Dendritic cell treated with granulocyte-macrophage colony-stimulating factor and Interleukin-4, amounts not matched to agents 40 ng/mL and 50 ng/mL, for 4 days (primary cell): ENCODE data around the gene MSGN1.

Experiments used
- H3K27ac Mint-ChIP-seq: one replicate; pipeline ENCODE4 v1.8.0; 2022; ENCODE audit warnings: mild to moderate bottlenecking, mixed read lengths
- H3K27me3 Mint-ChIP-seq: one replicate; pipeline ENCODE4 v1.8.0; 2022; ENCODE audit warnings: mild to moderate bottlenecking, mixed read lengths
- H3K36me3 Mint-ChIP-seq: one replicate; pipeline ENCODE4 v1.8.0; 2022; ENCODE audit warnings: low read depth, mixed read lengths
- H3K4me1 Mint-ChIP-seq: one replicate; pipeline ENCODE4 v1.8.0; 2022; ENCODE audit warnings: low read depth, mixed read lengths
- H3K4me3 Mint-ChIP-seq: one replicate; pipeline ENCODE4 v1.8.0; 2022; ENCODE audit warnings: mild to moderate bottlenecking, moderate library complexity, mixed read lengths
- H3K9me3 Mint-ChIP-seq: one replicate; pipeline ENCODE4 v1.8.0; 2022; ENCODE audit warnings: mixed read lengths
- intact Hi-C: fragments of 100-400 bp; cut with micrococcal nuclease; formaldehyde crosslinking; loops from one replicate; pipeline ENCODE4 v1.15.0; 2022

Gene MSGN1

DNA sequence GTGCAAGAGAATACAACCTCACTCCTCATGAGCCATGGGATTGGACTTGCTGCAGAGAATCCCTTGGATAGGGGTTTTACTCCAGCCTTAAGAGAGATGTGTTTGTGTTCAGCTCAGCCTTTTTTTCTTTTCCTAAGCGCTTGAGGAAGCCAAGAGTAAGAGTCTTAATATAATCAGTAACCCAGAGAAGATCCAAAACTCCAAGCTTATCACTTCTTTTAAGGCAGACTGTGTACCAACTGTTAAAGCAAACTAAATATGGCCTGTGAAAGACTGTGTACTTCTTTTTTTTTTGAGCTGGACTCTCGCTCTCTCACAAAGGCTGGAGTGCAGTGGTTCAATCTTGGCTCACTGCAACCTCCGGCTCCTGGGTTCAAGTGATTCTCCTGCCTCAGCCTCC is 30.4 kb downstream of the MSGN1 start:
- Mint-ChIP-seq H3K4me3 (no peak overlapping the region), H3K27ac (no peak overlapping the region), H3K4me1 (no peaks in the 10 kb centered on the region), H3K9me3 (no peaks in the 10 kb centered on the region), H3K27me3 (no peaks in the 10 kb centered on the region), H3K36me3 (no peaks in the 10 kb centered on the region)
- intact Hi-C loops = no loop called here

- Mint-ChIP-seq H3K36me3 (no peaks in the 10 kb centered on the region), H3K27me3 (no peaks in the 10 kb centered on the region), H3K4me3 (no peak overlapping the region), H3K9me3 (no peaks in the 10 kb centered on the region), H3K27ac (no peak overlapping the region), H3K4me1 (no peaks in the 10 kb centered on the region)
- intact Hi-C loops = no loop called here
Measured at GRCh38 chr2:17847236-17847635, 31.0 kb downstream of the MSGN1 start.

DNA sequence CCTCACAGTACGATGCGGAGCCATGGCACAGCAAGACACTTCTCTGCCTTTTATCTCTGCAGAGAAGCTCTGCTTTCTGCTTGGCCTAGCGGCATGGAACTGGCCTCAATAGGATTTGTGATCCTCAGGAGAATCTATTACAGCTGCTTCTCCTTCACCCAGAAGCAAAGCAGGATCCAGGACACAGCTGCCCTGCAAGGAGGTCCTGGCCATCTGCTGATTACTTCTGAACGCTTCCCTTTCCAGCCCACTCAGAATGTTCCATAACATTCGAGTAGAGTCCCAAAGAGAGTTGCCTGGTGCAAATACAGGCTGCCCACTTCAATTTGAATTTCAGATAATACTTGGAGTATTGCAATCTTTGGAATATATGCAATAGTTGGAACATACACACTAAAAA is 33.0 kb downstream of the MSGN1 start:
- H3K27me3 Mint-ChIP-seq = peaks cover 6% of the 10 kb centered on the region
- no peaks in the 10 kb centered on the region for H3K36me3 Mint-ChIP-seq
- no peak overlapping the region for H3K4me3 Mint-ChIP-seq
- no peaks in the 10 kb centered on the region for H3K9me3 Mint-ChIP-seq
- intact Hi-C loops = no loop called here
- H3K27ac Mint-ChIP-seq = no peak overlapping the region
- H3K4me1 Mint-ChIP-seq = no peaks in the 10 kb centered on the region

GRCh38 chr2:17850151-17850550 is 33.9 kb downstream of the MSGN1 start:
- peaks cover 7% of the 10 kb centered on the region for H3K27me3 Mint-ChIP-seq
- no peaks in the 10 kb centered on the region for H3K9me3 Mint-ChIP-seq
- H3K36me3 Mint-ChIP-seq = no peaks in the 10 kb centered on the region
- H3K4me1 Mint-ChIP-seq = no peaks in the 10 kb centered on the region
- intact Hi-C loops = no loop called here
- H3K27ac Mint-ChIP-seq = no peak overlapping the region
- H3K4me3 Mint-ChIP-seq = no peak overlapping the region

- intact Hi-C loops = loop anchor here (1.0 kb wide), 2 partner anchors 326 to 526 kb away; no protein-coding TSS in a partner anchor
- Mint-ChIP-seq H3K27me3 (peaks cover 12% of the 10 kb centered on the region), H3K4me1 (peaks cover under 1% of the 10 kb centered on the region), H3K27ac (no peak overlapping the region), H3K4me3 (no peak overlapping the region), H3K9me3 (no peaks in the 10 kb centered on the region), H3K36me3 (no peaks in the 10 kb centered on the region)
Measured at GRCh38 chr2:17851731-17852585, 35.7 kb downstream of the MSGN1 start.

DNA sequence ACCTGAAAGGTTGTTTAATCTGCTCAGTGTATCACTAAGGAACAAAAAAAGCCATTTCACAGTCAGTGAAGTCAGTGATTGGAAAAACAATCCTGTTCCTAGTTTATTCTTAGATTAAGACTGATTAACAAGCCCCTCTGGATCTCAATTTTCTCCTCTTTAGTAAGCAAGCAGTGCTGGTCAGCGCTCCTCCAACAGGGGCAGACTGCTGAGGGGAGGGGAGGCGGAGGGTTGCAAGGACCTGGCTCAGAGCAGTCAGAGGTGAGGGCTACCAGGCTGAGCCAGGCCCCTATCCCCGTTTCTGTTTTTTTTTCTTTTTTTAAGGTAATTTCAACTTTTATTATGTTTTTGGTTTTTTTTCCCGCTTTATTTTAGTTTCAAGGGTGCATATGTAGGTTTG is 37.5 kb downstream of the MSGN1 start:
- intact Hi-C loops = no loop called here
- Mint-ChIP-seq H3K4me1 (peaks cover 5% of the 10 kb centered on the region), H3K9me3 (no peaks in the 10 kb centered on the region), H3K36me3 (no peaks in the 10 kb centered on the region), H3K4me3 (no peak overlapping the region), H3K27me3 (peaks cover 23% of the 10 kb centered on the region), H3K27ac (no peak overlapping the region)

- Mint-ChIP-seq H3K36me3 (no peaks in the 10 kb centered on the region), H3K27me3 (peaks cover 25% of the 10 kb centered on the region), H3K9me3 (no peaks in the 10 kb centered on the region), H3K27ac (no peak overlapping the region), H3K4me3 (no peak overlapping the region), H3K4me1 (peaks cover 5% of the 10 kb centered on the region)
- intact Hi-C loops = no loop called here
Measured at GRCh38 chr2:17857021-17857420, 40.8 kb downstream of the MSGN1 start.

DNA sequence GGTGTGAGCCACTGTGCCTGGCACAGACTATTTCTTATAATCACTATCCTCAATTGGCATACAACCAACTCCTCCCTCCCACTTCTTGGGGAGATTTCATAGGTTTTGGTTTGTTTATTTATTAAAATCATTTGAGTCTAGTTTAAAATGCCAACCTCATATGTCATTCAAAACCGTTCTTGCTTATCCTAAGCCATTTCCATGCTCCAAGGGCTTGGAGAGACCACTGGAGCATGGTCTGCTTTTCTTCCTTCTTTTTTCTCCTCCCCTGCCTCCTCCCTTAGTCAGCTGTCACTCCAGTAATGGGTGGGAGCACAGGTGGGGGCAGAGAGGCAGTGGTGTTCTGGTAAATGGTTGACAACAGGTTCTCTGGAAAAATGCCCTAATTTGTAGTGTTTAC is 41.8 kb downstream of the MSGN1 start:
- H3K4me3 Mint-ChIP-seq = no peak overlapping the region
- H3K4me1 Mint-ChIP-seq = peaks cover 5% of the 10 kb centered on the region
- peaks cover 28% of the 10 kb centered on the region for H3K27me3 Mint-ChIP-seq
- intact Hi-C loops = no loop called here
- no peaks in the 10 kb centered on the region for H3K36me3 Mint-ChIP-seq
- H3K27ac Mint-ChIP-seq = no peak overlapping the region
- no peaks in the 10 kb centered on the region for H3K9me3 Mint-ChIP-seq

GRCh38 chr2:17863539-17863938 is 47.3 kb downstream of the MSGN1 start:
- intact Hi-C loops = no loop called here
- H3K4me3 Mint-ChIP-seq = no peak overlapping the region
- no peaks in the 10 kb centered on the region for H3K9me3 Mint-ChIP-seq
- no peak overlapping the region for H3K27ac Mint-ChIP-seq
- H3K36me3 Mint-ChIP-seq = no peaks in the 10 kb centered on the region
- H3K4me1 Mint-ChIP-seq = no peaks in the 10 kb centered on the region
- peaks cover 9% of the 10 kb centered on the region for H3K27me3 Mint-ChIP-seq

- Mint-ChIP-seq H3K9me3 (no peaks in the 10 kb centered on the region), H3K36me3 (no peaks in the 10 kb centered on the region), H3K27ac (no peak overlapping the region), H3K4me1 (no peaks in the 10 kb centered on the region), H3K27me3 (peaks cover 12% of the 10 kb centered on the region), H3K4me3 (no peak overlapping the region)
- intact Hi-C loops = no loop called here
Measured at GRCh38 chr2:17864676-17865075, 48.4 kb downstream of the MSGN1 start.

DNA sequence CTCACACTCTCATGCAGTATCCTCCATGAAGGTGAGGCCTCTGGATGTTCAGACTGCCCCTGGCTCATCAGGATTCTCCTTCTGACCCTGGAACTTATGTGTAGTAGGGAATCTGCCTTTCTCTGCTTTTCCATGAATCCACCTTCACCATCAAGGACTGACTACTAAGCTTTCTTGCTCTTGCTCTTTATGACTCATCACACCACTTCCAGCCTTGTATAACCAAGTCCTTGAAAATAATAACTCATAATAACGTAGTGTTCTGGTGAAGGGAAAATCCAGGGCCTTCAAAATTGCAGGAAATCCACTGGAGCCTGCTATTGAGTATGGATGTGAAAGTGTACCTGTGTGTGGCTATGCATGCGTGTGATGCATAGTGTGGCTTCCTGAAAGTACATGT is 50.9 kb downstream of the MSGN1 start:
- H3K9me3 Mint-ChIP-seq = no peaks in the 10 kb centered on the region

More for the DNA sequence above, 50.9 kb downstream of the MSGN1 start:
- Mint-ChIP-seq H3K27me3 (peaks cover 11% of the 10 kb centered on the region), H3K36me3 (no peaks in the 10 kb centered on the region), H3K27ac (no peak overlapping the region), H3K4me1 (no peaks in the 10 kb centered on the region), H3K4me3 (no peak overlapping the region)
- intact Hi-C loops = no loop called here
